Suprapubic skin (tissue), 4 donors: ENCODE data around the gene TXNL4A. TPM values are rescaled to one million over a fixed set of nuclear protein-coding genes. Genes with fewer than 3 reads are reported as not detected.
A peak's percentile ranks its signal among the peaks of the same experiment; 100 is the strongest.
"Not testable (repeated sequence)": the region's sequence is repeated elsewhere in the genome, so short reads cannot be mapped to it uniquely, and the experiment has no call there.

Source experiments
- DNase-seq, 2 donors: peaks; one replicate each; pipeline ENCODE4 v3.0.0-alpha.2; 2019; ENCODE audit warnings: low spot score in 2 of 2
- H3K27ac ChIP-seq: fragments of 200-600 bp; sonication (generic); one replicate; pipeline ENCODE4 v1.5.1; 2019
- H3K27me3 ChIP-seq: fragments of 200-600 bp; sonication (generic); one replicate; pipeline ENCODE4 v1.5.1; 2019
- H3K36me3 ChIP-seq: fragments of 200-600 bp; sonication (generic); one replicate; pipeline ENCODE4 v1.5.1; 2019
- H3K4me1 ChIP-seq: fragments of 200-600 bp; sonication (generic); one replicate; pipeline ENCODE4 v1.5.1; 2019
- H3K4me3 ChIP-seq: fragments of 200-600 bp; sonication (generic); one replicate; pipeline ENCODE4 v1.5.1; 2019; ENCODE audit warnings: mild to moderate bottlenecking
- H3K9me3 ChIP-seq: fragments of 200-600 bp; sonication (generic); one replicate; pipeline ENCODE4 v1.5.1; 2019
- CTCF ChIP-seq, 2 donors: fragments of 200-600 bp in 1 of 2; fragments of 450-650 bp in 1 of 2; sonication (generic) in 1 of 2; IDR thresholded peaks; one replicate each; pipeline ENCODE4 v1.5.1; 2016 to 2019; ENCODE audit warnings: antibody characterized with exemption in 2 of 2, mild to moderate bottlenecking in 1 of 2, moderate library complexity in 1 of 2
- EP300 ChIP-seq: sonication (generic); formaldehyde crosslinking; IDR thresholded peaks from one replicate; pipeline ENCODE4 v1.6.1; 2017; ENCODE audit warnings: antibody characterized with exemption
- POLR2A ChIP-seq, 2 donors: fragments of 450-650 bp; IDR thresholded peaks; one replicate each; pipeline ENCODE4 v1.6.1; 2017; ENCODE audit warnings: antibody characterized with exemption in 2 of 2, mild to moderate bottlenecking in 2 of 2, moderate library complexity in 2 of 2
- POLR2AphosphoS5 ChIP-seq, 3 donors: sonication (generic); formaldehyde crosslinking; IDR thresholded peaks; one replicate each; pipeline ENCODE4 v1.6.1; 2017; ENCODE audit warnings: antibody characterized with exemption in 3 of 3
- WGBS: methylation state at CpG from one replicate; pipeline ENCODE4 v1.1.5; 2018; 5-methylcytosine and 5-hydroxymethylcytosine counted together
- total RNA-seq, 4 donors: library from RNA; depleted of rRNA; stranded (reverse); fragments of >200 nt; gene quantifications; one replicate each; pipeline ENCODE4 v1.1.0, GENCODE V29; 2016

TXNL4A gene
- total RNA-seq, 4 donors from 2014 or later = 20.6 to 35.0 (median 24.6) TPM

GRCh38 chr18:79962835-79963657 lies 25.3 kb downstream of the TXNL4A start:
- 90% methylated on average over 30 of the region's 30 CpGs for WGBS
- no peaks in the 10 kb centered on the region for H3K9me3 ChIP-seq
- DNase-seq = peak in 1 of 2 donors; percentile 25
- TF ChIP-seq POLR2AphosphoS5 (IDR thresholded peaks at IDR 0.05) (no peak), EP300 (no peak), CTCF (IDR thresholded peaks at IDR 0.05) (no peak), POLR2A (IDR thresholded peaks at IDR 0.05) (no peak)
- H3K36me3 ChIP-seq = peaks cover 3% of the 10 kb centered on the region
- peaks cover 49% of the 10 kb centered on the region for H3K4me1 ChIP-seq
- H3K27me3 ChIP-seq = no peaks in the 10 kb centered on the region
- H3K27ac ChIP-seq = peak overlapping the region; percentile 85
- H3K4me3 ChIP-seq = no peak overlapping the region

GRCh38 chr18:79962311-79962710 lies 26.1 kb downstream of the TXNL4A start:
- Histone ChIP-seq H3K4me3 (no peak overlapping the region), H3K27me3 (no peaks in the 10 kb centered on the region), H3K4me1 (peaks cover 49% of the 10 kb centered on the region), H3K27ac (peak overlapping the region; percentile 70), H3K36me3 (no peaks in the 10 kb centered on the region), H3K9me3 (no peaks in the 10 kb centered on the region)
- TF ChIP-seq POLR2A (IDR thresholded peaks at IDR 0.05) (no peak), EP300 (no peak), CTCF (IDR thresholded peaks at IDR 0.05) (no peak), POLR2AphosphoS5 (IDR thresholded peaks at IDR 0.05) (no peak)
- DNase-seq = peak in 1 of 2 donors; percentile 64
- 54% methylated on average over 10 of the region's 10 CpGs for WGBS

GRCh38 chr18:79961527-79962291 lies 26.7 kb downstream of the TXNL4A start:
- no peak overlapping the region for H3K4me3 ChIP-seq
- no peak for DNase-seq
- TF ChIP-seq POLR2AphosphoS5 (IDR thresholded peaks at IDR 0.05) (no peak), EP300 (no peak), CTCF (IDR thresholded peaks at IDR 0.05) (no peak), POLR2A (IDR thresholded peaks at IDR 0.05) (no peak)
- H3K36me3 ChIP-seq = no peaks in the 10 kb centered on the region
- peaks cover 49% of the 10 kb centered on the region for H3K4me1 ChIP-seq
- H3K9me3 ChIP-seq = no peaks in the 10 kb centered on the region
- 72% methylated on average over 14 of the region's 29 CpGs for WGBS
- H3K27me3 ChIP-seq = no peaks in the 10 kb centered on the region
- peak overlapping the region; percentile 70 for H3K27ac ChIP-seq

GRCh38 chr18:79960921-79961526 lies 27.3 kb downstream of the TXNL4A start:
- 90% methylated on average over 16 of the region's 16 CpGs for WGBS
- Histone ChIP-seq H3K4me3 (no peak overlapping the region), H3K4me1 (peaks cover 49% of the 10 kb centered on the region), H3K9me3 (no peaks in the 10 kb centered on the region), H3K36me3 (no peaks in the 10 kb centered on the region), H3K27ac (peak overlapping the region; percentile 70), H3K27me3 (no peaks in the 10 kb centered on the region)
- no peak for TF ChIP-seq POLR2AphosphoS5 (IDR thresholded peaks at IDR 0.05)
- no peak for TF ChIP-seq EP300
- no peak for TF ChIP-seq CTCF (IDR thresholded peaks at IDR 0.05)
- TF ChIP-seq POLR2A (IDR thresholded peaks at IDR 0.05) = no peak
- DNase-seq = no peak

- DNase-seq, H3K4me3 ChIP-seq, H3K27me3 ChIP-seq, H3K36me3 ChIP-seq, H3K9me3 ChIP-seq: not testable (repeated sequence)
- Histone ChIP-seq H3K27ac (peak overlapping the region; percentile 70), H3K4me1 (peaks cover 46% of the 10 kb centered on the region)
- 17% methylated on average over 12 of the region's 12 CpGs for WGBS
These were observed 28.1 kb downstream of the TXNL4A start for GRCh38 chr18:79960161-79960801.
